Renal cortical epithelial cell (primary cell): ENCODE measurements around the gene EPN1. TPM values are rescaled to one million over a fixed set of nuclear protein-coding genes. Genes with fewer than 3 reads are reported as not detected.
A peak's percentile ranks its signal among the peaks of the same experiment; 100 is the strongest.

ENCODE experiments used
- DNase-seq: peaks from one replicate; pipeline ENCODE4 v3.0.0-alpha.2; 2011; ENCODE audit warnings: low read depth
- total RNA-seq: library from RNA; depleted of rRNA; stranded (reverse); fragments of >200 nt; gene quantifications from 2 replicates; pipeline ENCODE4 v1.2.3, GENCODE V29; 2014

Gene EPN1
- total RNA-seq, 1 donor from 2014 or later: 248 TPM

DNA sequence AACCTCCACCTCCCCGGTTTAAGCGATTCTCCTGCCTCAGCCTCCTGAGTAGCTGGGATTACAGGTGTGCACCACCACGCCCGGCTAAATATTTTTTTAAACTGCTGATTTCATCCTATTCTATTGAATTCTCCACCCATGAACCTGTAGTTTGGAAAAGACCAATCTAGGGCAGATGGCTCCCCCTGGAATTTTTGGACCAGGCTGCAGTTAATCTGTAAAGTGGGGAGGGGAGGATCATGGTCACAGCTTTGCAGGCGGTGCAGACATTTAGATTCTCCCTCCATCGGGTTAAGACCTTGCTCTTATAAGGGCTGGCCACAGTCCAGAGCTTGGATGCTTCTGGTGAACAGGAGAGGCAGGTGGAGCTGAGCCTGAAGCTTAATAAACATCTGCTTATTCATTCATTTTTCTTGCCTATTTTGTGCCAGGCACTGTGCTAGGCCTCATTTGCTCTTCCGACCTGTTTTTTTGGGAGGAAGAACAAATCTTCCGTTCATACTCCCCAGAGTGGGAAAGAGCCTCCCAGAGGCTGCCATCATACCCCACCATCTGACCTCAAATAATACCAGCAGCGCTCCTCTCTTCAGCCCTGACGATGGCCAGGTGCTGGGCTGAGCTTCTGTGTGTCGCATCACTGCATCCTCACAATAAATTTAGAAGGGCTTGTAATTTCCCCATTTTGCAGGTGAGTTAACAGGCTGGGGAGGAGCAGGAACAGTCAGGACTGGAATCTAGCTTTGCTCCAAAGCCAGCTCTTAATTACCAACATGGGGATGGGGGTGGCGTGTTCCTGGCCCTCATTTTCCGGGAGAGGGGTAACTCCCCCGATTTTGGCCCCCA, 27.9 kb upstream of the EPN1 start:
- no peak for DNase-seq

DNA sequence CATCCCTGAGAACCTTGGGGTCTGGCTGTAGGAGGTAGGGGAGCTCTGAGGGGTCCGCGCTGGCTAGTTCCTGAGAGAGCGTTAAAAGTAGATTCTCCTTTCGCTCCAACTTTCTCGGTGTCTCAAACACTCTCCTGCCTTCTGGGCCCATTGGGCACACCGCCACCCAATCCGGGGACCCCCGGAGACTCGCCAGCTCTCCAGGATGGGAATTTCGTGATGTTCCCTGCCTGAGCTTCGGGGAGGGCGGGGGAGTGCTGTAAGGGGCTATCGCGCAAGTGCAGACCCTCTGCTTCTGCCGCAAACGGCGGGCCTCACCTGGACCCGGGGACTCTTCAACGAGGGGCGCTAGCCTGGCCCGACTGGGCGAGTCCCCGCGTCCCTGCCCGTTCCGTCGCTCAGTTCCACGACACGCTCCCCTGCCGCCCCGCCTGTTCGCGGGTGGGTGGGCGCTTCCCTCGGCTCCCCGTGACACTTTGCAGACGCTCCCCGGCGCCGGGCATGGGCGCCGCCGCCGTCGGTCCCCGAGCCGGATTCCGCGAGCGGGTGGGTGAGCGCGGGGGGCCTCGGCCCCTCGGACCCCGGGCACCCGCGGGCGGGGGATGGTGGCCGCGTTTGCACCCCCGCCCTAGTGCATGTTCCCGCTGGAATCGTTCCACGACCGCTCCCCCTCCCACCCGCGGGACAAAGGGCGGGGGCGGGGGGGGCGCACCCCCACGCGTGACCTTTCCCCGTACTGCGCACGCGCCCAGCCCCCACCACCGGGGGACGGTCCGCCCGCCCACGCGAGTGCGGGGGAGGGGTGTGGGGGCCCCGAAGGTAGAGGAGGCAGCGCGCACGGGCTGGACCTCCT, 27.1 kb upstream of the EPN1 start, which contains the start of gene CCDC106:
TSS of gene CCDC106 (plus strand) at position 481 of the 853 bp plus-strand sequence. CDS start 835 bp downstream, outside the sequence.
- DNase-seq: no peak

DNA sequence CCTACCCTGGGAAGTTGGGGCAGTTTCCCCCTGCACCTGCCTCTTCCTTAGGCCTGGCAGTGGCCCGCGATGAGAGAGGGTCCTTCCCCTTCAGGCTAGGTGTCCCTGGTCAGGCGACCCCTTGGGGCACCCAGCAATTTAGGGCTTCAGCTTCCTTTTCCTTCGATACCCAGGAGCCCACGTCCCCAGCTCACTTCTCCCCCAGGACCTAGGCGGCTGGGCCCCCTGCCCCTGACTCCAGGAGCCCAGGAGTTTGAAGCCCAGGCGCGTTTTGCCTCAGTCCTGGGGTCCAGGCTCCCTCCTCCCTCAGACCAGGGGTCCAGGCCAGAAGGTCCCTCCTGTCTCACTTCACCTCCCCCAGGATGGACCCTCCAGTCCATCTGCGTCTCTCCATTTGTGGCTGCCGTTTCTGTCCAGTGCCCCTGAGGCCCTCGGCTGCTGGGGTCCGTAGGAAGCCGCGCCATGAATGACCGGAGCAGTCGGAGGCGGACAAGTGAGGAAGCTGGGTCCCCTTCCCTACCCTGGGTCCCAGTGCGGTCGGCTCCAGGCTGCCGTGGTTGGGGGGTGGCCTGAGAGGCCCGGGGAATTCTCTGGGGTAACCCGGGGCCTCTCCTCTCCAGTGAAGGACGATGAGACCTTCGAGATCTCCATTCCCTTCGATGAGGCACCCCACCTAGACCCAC, 26.3 kb upstream of the EPN1 start:
- DNase-seq: no peak

DNA sequence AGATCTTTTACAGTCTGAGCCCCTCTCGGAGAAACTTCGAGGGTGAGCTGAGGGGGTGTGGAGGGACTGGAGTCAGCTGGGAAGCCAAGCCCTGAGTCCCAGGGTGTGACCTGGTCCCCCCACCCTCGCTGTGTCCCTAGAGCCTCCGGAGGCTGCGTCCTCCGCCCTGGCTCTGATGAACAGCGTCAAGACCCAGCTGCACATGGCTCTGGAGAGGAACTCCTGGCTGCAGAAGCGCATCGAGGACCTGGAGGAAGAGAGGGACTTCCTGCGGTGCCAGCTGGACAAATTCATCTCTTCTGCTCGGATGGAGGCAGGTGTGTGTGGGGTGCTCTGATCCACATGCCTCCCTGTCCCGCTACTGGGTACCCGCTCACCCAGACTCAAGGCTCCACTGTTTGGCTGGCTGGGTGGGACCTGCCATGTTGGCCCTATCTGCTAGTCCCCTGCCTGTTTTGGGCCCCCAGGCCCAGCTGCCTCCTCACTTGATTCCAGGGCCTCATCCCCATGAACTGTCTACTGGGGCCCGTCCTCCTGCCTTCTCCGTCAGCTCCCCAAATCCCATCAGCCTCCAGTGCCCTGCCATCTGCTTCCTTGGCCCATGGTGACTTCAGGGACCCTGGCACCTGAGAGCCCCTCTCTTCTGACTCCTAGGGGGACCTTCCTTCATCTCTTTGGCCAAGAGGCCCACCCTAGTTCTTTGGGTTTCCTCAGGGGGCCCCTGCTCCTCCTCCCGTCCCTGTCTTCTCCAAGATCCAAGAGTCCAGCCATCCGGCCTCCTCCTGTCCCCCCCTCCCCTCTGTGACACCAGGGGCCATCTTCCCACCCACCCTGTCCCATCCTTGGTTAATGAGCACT, 25.5 kb upstream of the EPN1 start:
- no peak for DNase-seq

DNA sequence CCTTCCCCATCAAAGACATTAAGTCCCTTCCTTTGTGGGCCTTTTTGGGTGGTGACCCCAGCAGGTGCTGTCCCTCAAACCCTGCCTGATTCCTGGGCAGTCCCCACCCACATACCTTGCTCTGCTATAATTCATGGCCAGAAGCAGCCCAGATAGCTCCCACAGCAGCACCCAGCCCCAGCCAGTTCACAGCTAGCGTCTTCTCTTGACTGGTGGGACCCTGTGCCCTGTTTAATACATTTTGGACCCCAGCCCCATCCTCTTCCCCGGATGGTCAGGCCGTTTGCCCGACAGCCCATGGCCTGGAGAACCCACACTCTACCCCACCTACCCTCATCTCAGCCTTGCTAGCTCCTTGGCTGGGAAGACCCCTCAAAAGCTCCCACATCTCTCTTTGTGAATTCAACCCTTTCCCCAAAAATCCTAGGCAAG, 24.9 kb upstream of the EPN1 start:
- no peak for DNase-seq

DNA sequence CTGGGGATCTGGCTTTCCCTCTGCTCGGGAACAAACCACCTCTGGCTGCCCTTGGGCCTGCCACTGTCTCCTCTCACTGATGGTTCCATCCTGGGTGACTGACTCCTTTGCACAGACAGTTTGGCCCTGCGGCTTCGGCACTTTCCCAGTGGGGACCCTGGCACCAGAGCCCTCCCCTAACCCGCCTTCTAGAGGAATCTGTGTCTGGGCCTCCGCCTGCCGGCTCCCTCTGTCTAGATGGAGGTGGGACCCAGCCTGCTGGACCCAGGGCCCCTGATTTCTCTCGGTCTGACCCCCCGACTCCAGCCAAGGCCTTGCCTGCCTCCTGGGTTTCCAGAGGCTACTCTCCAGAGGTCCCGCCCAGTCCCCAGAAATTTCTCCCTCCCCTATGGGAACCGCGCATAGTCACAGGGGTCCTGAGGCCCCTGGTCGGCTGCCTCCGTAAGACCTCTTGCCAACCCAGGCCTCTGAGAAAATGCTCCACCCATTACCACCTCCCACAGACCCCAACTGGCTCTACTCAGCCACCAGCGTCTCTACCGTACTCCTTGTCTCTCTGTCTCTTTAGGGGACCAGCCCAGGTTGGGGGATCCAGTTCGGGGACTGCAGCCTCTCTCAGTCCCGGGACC, 24.3 kb upstream of the EPN1 start:
- no peak for DNase-seq

DNA sequence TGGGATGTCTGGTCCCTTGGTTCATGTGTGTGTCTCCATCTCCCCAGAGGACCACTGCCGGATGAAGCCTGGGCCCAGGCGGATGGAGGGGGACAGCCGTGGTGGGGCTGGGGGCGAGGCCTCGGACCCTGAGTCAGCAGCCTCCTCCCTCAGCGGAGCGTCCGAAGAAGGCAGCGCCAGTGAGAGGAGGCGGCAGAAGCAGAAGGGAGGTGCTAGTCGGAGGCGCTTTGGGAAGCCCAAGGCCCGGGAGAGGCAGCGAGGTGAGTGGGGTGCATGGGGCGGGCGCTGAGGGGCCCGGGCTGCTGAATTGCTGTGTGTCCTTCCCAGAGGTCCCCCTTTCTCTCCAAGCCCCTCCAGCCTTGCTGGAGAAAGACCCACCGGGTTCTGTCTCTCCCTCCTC, 23.8 kb upstream of the EPN1 start:
- no peak for DNase-seq

DNA sequence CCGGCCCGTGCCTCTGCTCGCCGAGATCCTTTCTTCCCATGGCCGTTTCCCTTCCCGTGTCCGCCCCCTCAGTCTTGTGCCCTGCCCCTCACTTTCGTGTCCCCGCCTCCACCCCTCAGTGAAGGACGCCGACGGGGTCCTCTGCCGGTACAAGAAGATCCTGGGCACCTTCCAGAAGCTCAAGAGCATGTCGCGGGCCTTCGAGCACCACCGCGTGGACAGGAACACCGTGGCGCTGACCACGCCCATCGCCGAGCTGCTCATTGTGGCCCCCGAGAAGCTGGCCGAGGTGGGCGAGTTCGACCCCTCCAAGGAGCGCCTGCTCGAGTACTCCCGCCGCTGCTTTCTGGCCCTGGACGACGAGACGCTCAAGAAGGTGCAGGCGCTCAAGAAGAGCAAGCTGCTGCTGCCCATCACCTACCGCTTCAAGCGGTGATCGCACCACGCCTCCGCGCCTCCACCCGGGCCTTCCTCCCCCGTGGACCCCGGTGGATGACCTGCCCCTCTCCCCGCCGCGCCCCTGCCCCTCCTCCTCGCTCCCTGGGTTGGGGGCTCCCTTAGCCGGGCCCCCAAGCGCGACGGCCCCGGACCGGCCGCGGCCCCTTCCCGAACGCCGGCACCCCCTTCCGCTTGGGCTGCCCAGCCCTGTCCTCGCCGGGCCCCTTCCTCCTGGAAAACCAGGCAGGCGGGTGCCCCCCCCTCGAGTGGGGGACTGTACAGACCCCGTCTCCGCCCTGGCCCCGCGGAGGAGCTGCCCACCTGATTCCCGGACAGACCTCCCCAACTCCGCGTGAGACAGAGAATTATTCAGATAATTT, 22.5 kb upstream of the EPN1 start:
- DNase-seq: no peak

DNA sequence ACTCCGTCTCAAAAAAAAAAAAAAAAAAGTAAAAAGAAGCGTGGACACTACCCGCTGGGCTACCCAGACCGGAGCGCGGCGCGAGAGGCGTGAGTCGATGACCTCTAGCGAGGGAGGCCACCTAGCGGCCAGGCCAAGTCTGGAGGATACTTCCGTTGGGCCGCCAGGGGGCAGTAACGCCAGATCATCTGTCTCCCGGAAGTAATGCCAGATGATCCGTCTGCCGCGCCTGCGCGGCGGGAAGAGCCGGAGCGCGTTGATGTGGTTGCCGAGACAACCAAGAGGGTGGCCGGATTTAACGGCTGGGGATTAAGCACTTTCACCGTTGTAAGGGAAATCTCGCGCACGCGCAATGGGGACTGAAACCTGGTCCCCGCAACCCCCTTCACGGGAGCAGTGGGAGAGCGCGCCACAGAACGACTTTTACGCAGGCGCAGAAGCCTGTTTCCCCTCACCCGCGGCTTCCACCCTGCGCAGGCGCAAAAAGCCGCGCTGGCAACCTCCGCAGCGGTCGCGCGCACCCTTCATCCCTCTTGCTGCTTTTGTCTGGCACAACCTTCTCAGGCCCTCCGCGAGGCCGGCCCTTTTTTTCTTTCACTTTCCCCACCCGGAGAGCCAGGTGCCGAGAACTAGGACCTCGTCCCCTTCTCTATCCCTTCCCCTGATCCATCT, 21.2 kb upstream of the EPN1 start:
- DNase-seq: peak; percentile 96

DNA sequence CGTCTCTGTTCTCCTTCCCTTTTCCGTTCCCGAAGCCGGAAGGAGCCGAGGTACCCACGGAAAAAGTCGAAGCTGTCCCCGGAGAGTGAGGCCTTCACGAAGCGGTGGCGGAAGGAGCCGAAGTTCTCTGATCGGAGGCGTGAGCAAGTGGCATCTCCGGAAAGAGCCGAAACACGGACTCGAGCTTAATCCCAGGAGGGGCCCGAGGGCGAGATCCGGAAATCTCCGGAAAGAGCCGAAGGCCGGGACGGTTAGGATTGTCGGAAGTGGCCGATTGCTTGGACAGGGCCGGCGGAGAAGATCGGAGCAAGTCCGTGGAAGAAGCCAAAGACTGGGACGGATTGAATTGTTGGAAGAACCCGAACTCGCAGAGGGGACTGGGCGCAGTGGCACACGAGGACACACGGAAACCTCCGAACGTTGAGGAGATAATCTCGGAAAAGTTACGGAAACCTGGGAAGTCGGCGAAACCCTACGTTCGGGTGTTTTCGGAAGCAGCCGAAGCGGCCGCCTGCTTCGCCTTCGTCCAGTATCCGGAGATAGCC, 20.6 kb upstream of the EPN1 start:
- peak; percentile 97 for DNase-seq

DNA sequence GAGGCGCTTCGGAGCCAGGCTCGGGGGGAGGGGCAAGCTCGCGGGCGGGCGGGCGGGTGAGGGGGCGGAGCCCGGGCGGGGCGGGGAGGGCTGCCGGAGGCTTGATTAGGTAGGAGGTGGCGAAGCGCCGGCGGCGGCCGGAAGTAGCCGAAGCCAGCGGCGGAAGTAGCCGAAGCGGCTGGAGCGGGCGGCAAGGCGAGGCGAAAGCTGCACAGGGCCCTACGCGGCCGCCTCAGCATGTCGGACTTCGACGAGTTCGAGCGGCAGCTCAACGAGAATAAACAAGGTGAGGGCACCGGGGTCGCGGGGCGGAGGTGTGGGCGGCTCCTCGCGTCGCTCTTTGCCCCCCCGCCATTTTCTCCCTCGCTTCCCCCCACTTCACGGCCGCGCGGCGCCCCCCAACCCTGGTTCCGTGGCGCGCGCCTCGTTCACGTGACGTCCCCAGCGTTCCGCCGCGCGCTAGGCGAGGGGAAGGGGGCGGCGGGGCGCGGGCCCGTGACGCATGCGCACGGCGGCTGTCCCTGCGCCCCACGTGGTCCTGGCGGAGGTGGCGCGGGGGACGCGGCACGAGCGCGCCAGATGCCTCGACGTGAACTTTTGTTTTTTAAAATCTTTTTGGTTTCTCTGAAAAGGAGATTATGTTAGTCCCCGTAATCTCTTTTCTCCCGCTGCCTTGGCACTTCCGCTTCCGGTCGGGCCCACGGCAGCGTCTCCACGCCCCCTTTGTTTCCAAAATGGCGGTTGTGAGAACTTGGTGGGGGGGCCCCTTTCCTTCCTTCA, 20.0 kb upstream of the EPN1 start, which contains the start of gene U2AF2:
TSS of gene U2AF2 (plus strand) at position 168 of the 780 bp plus-strand sequence. CDS start at position 238, 70 bp downstream.
- DNase-seq: no peak

DNA sequence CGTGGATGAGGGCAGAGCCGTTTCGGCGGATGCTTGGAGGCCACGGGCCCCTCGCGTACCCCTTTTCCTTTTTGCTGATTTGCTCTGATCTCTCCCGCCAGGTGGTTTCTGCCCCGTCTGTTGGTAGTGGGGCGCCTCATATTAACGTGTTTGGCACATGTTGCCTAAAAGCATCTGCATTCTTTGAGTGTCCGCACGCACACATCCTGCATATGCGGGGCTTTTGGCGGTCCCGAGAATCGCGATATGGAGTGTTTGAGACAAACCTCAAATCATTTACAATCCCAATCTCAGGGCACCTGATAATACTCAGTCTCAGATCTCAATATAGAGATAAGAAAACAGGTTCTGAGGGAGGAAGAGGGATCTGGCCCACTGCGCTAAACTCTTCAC, 19.4 kb upstream of the EPN1 start:
- no peak for DNase-seq

DNA sequence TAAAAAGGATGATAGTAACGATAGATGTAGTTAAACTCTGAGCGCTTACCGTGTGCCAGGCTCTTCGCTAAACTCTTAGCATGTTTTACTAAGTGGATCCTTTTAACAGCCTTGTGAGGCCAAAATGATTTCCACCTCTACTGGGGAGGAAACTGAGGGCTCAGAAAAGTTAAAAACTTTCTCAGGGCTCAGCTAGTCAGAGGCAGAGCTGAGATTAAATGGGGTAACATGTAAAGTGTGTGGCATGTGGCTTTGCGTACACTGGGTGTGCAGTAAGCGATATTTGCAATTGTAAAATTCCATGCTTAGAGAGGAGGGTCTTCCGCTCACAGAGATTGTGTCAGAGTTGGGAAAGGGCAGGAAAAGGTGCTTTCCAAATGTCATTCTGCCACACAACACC, 18.5 kb upstream of the EPN1 start:
- no peak for DNase-seq

DNA sequence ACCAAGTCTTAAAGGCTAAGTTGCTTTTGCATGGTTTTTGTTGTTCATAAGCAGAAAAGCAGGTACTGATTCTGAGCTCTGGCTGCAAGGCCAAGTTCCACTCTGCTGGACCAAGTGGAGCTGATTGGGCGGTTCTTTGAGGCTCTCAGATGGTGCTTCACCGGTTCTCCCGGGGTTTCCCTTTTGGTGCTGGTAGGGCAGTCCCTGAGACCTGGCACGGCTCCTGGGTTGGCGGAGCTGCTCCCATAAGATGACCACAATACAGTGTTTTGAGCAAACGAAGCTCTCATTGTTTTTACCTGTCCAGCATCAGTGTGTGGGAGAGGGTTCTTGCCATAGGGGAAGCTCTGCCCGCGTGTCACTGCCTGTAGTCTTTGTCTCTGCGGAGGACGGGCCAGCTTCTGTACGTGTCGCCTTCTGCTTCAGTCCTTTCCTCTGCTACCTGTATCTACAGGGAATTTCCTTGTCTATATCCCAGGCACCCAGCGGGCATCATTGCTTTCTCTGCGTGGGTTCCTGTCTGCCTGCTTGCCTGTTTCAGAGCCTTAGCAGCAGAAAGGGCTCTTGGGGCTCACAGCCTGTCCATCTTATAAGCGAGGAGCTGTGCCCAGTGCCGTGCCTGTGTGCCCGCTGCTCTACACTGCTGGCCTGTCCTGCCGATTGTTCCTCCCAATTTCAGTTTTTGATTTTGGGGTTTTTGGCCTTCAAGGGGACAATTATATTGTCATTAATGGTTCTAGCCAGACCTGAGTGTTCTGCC, 17.9 kb upstream of the EPN1 start:
- no peak for DNase-seq

DNA sequence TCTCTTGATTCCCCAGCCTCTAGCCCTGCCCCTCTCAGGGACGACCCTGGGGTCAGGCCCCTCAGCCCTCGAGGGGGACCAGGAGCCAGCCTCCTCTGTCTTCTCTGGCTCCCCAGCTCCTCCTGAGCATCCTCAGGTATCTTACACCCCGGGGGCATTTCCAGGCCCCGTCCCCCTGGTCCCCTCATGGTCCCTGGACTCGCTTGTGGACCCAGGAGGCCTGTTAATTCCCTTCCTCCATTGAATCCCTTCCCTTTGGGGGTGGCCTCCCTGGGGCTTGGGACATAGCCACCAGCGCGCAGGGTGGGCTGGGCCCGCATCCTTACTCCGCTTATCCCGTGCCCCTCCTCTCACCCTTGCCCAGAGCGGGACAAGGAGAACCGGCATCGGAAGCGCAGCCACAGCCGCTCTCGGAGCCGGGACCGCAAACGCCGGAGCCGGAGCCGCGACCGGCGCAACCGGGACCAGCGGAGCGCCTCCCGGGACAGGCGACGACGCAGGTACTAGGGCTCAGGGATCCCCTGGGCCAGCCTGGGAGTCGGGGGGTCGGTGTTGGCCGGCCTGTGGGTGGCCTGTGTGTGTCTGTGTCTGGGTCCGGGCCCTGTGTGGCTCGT, 16.1 kb upstream of the EPN1 start:
- DNase-seq: no peak

DNA sequence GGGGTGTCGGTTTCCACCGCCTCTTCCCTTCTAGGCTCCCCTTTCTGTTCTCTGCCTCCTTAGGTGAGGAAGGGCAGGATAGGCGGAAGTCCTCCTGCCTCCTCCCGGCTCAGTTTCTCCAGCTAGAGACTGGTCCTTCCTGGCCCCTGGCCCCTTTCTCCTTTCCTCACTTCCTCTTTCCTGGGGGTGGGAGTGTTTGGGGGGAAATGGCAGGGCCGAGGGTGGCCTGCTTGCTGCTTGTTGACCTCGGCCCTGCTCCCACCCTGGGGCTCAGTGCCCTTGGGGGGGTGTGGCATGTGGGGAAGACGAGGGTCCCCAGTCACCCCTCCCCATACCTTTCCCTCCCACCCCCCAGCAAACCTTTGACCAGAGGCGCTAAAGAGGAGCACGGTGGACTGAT, 15.2 kb upstream of the EPN1 start:
- DNase-seq: no peak

DNA sequence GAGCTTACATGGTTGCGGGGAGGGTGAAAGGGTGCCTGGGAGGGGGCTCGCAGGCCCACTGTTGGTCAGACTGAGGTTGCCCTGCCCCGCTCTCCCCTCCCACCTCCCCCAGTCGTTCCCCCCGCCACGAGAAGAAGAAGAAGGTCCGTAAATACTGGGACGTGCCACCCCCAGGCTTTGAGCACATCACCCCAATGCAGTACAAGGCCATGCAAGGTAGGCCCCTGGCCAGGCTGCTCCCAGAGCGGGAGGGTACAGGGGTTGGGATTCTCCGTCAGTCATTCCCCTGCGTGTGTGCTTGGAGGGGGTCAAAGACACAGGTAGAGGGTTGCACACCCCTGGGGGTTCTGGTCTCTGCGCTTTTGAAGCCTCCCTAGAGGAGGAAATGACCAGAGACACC, 14.6 kb upstream of the EPN1 start:
- DNase-seq: no peak
